ENCODE results near the gene ATP6V0A1.
A peak's percentile ranks its signal among the peaks of the same experiment; 100 is the strongest.
"Not testable (repeated sequence)": the region's sequence is repeated elsewhere in the genome, so short reads cannot be mapped to it uniquely, and the experiment has no call there.

The ATP6V0A1 gene

DNA sequence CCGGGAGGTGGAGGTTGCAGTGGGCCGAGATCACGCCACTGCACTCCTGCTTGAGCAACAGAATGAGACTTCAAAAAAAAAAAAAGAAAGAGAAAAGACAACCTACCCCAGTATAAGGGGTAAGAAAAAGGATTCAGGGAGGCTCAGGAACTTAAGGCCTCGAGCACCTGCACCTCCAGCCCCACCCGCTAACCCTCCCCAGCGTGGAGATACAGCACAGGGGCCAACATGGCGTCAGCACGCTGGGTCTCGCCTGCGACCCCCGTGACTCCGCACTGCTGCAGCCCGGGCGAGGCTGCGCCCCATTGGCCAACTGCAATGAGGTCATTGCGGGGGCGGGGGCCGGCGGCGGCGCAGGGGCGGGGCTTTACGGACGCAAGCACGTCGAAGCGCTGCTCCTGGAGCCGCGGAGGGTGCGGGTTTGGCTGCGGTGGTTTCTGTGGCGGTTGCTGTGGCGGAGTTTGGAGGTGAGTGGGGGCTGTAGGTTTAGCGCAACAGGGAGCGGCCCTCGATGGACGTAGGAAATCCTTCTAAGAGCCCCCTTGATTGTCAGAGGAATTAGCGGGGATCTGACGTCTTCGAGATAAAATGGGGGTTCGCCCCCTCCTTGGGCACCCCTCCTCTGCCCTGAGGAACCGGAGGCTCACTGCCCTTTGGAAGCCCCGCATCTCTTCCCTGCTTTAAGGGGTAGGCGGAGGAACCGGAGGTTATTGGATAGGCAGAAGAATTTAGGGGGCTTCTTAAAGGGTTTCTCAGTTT, at the start of gene ATP6V0A1:
TSS of gene ATP6V0A1 (plus strand) at position 382 of the 759 bp plus-strand sequence. CDS start 2,017 bp downstream, outside the sequence.
- no peak for DNase-seq (ENCODE audit: low read depth)

DNA sequence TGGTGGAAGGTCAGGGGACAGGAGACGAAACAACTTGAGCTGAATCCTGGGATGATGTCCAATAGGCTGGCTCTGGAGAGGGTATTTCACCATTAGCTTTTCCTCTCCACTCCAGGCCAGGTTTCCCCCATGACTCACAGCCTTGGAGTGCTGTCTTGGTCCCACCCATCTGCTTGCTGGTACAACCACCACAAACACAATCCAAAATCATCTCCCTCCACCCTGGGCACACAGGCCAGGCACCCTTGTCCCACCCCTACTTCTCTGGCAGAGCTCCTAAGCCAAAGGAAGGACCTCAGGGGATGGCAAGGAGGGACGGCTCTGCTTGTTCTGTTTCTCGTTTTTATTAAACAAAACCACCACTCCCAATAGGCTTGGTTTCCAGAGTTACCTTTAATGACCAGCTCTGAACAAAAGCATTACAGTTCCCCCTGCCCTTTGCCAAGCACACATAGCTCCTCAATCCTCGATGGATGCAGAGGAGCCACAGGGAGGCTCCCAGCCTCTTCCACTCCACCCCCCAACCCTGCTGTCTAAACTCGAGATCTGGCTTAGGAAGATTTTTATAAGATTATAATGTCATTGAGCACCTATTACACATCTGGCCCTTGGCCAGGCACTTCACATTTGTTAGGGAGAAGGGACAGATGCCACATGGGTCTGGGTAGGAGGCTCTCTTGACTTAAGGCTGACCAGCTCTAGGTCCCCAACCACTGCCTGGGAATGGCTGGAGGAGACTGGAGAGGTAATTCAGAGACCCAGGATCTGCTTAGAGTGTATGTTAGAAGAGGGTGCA, 49.0 kb upstream of the ATP6V0A1 start:
- DNase-seq (ENCODE audit: low read depth) = no peak

DNA sequence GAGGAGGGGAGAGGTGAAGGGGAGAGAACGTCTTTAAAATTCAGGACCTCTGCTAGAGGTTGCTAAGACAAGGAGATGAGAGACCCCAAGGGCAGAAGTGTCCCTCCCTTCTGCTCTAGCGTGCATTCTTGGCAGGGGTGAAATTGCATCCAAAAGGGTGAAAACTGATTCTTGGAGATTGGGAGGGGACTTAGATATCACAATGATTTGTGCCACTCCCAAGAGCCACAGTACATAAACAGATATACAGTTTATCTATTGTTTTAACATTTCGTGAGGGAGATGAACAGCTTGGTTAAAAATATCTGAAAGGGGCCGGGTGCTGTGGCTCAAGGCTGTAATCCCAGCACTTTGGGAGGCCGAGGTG, 48.4 kb upstream of the ATP6V0A1 start:
- no peak for DNase-seq (ENCODE audit: low read depth)

DNA sequence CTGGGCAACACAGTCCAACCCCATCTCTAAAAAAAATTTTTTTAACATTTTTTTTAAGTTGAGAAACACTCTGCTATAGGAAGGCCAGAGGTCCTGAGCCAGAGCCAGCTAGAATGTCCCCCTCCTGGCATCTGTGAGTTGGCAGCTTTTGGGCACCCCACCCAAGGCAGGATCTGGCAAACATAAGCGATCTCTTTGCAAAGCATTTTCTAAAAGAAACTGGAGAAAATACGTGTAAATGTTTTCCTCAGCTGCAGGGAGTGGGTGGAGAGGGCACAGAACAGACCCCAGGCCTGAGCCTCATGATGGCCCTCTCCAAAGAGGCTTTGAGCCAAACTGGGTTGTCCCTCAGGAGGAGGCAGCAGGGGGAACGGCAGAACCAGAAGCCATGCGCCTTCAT, 47.3 kb upstream of the ATP6V0A1 start:
- no peak for DNase-seq (ENCODE audit: low read depth)

DNA sequence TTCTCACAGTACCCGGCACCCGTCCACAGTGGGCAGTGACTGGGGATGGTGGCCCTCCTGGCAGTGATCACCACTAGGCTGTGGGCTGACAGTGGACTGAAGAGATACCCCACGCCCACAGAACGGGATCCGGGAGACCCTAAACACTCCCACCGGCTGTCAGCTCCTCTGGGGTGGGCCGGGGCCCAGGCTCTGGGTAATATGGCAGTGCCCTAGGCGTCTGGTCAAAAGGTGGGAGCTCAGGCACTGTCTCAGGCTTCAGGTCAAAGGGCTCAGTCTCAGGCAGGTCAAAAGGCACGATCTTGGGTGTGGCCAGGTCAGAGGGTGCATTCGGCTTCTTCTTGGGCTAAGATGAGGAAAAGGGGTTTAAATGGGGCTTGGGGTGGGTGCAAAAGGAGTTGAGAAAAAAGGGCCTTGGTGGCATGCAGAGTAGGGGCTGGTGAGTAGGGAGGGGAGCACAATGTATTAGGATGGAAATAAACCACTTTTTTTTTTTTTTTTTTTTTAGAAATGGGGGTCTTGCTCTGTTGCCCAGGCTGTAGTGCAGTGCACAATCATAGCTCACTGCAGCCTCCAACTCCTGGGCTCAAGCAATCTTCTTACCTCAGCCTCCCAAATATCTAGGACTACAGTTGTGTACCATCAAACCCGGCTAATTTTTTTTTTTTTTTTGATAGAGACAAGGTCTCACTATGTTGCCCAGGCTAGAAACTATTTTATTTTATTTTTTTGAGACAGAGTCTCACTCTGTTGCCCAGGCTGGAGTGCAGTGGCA, 46.6 kb upstream of the ATP6V0A1 start:
- DNase-seq (ENCODE audit: low read depth) = no peak

DNA sequence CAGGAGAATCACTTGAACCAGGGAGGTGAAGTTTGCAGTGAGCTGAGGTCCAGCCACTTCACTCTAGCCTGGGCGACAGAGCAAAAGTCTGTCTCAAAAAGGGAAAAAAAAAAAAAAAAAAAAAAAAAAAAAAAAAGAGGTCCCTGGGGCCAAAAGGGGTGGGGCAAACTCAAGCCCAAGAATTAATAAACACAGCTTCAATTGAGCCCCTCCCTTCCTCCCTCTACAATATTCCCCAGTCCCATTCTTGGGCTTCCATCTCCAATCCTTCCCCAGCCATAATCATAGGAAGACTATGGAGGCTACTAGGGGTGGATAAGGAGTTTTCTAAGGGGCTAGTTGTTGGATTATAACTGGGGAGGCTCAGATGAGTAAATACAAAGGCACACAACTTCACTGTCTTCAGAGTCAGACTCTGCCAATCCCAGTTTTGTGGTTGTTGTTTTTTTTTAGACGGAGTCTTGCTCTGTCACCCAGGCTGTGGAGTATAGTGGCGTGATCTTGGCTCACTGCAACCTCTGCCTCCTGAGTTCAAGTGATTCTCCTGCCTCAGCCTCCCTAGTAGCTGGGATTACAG, 45.1 kb upstream of the ATP6V0A1 start:
- no peak for DNase-seq (ENCODE audit: low read depth)

DNA sequence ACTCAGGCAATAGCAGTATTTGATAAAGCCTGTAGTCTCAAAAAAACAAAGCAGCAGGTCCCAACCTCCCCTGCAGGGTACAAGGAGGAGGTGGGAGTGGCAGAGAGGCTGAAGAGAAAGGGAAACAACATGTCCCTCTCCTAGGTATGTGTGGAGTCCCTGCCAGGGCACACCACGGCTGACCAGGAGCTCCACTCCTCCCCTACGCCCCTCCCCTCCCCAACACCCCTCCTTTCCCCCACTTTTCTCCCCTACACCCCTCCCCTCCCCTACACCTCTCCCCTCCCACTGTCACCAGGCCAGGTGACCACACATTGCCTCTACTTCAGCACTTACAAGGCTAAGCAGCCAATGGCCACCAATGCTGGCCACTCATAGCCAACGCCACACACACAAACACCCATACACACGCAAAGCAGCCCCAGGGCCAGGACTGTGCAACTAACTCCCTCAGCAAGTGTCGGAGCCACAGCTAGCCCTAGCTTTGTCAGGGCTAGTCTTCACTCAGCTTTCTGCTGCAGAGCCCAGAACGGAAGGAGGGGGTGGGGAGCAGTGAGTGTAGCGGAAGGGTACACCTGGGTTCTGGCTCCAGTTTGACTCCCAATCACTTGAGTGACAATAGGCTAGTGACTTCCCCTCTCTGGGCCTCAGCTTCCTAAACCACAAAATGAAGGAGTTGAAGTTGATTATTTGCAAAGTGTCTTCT, 43.8 kb upstream of the ATP6V0A1 start:
- DNase-seq (ENCODE audit: low read depth) = no peak

DNA sequence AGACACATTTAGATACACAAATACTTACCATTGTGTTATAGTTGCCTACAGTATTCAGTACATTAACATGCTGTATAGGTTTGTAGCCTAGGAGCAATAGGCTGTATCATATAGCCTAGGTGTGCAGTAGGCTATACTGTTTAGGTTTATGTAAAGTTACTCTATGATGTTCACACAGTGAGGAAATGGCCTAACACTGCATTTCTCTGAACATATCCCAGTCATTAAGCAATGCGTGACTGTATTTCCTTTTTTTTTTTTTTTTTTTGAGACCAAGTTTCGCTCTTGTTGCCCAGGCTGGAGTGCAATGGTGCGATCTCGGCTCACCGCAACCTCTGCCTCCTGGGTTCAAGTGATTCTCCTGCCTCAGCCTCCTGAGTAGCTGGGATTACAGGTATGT, 40.7 kb upstream of the ATP6V0A1 start:
- not testable (repeated sequence) for DNase-seq (ENCODE audit: low read depth)

DNA sequence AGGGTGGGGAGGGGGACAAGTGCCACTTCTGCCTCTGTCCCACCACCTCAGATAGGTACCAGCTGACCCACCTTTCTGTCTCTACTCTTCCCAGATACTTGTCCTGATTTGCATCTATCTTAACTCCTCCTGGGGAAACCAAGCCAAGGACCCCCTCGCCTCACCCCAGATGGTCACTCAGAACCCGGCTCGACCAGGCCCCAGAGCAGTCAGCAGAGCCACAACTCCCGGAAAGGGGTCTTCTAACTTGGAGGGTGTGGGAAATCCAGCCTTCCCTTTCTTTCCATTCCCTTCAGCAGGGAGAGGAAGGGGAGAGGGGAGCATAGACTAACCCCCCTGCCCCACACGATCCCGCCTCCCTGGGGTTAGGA, 37.6 kb upstream of the ATP6V0A1 start:
- DNase-seq (ENCODE audit: low read depth) = no peak

DNA sequence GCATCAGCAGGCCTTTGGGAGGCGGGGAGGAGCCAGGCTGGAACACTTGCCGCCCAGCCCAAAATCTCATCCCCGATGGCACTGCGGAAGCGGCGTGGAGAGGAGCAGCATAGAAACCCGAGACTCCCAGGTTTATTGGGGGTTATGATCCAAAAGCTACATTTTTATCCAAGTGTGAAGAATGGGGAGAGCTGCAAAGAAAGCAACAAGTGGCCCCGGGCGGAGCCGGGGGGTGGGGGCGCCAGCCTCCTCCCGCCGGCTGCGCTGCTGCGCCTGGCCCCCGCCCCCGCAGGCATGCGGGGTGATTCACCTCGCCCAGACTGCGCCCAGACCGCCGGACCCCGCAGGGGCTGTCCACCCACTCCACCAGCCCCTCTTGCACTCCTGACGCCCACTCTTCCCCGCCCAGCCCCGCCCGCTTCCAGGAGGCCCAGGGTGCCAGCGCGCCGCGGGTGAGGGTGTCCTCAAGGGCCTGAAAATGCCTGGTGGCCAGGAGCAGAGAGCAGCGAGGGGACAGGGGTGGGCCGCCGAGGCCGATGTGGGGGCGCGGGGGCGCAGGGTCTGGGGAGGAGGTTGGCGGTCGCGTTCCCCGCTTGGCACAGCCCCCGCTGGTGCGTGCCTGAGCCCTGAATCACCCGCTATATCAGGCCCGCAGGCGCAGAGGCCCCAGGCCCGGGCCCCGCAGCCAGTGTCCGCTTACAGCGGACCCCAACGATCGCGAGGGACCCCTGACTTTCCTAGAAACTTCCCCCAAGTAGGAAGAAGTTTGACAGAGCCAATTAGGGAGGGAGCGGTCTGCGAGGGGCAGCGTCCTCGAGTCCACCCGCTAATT, 37.0 kb upstream of the ATP6V0A1 start:
- no peak for DNase-seq (ENCODE audit: low read depth)

DNA sequence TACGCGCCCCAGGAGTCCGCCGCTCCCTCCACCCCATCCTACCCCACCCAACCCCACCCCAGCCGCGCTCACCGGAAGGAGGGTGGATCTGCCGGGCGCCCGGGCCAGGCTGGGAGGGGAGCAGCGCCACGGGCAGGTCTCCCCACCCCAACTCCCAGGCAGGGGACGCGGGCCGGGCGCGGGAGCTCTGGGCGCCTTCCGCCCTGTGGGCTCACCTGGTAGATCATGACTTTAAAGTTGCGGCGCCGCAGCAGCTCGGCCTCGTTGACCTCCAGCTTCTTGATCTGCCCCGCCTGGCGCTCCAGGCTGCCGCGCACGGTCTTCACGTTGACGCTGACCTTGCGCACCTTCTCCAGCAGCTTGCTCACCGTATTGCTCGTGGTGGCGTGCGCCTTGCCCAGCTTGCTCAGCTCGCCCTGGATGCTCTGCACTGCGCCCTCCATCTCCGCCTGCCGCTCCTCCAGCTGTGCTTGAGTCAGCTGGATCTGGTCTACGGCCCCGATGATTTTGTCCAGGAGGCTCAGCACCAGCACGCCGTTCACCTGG, 36.2 kb upstream of the ATP6V0A1 start:
- no peak for DNase-seq (ENCODE audit: low read depth)

DNA sequence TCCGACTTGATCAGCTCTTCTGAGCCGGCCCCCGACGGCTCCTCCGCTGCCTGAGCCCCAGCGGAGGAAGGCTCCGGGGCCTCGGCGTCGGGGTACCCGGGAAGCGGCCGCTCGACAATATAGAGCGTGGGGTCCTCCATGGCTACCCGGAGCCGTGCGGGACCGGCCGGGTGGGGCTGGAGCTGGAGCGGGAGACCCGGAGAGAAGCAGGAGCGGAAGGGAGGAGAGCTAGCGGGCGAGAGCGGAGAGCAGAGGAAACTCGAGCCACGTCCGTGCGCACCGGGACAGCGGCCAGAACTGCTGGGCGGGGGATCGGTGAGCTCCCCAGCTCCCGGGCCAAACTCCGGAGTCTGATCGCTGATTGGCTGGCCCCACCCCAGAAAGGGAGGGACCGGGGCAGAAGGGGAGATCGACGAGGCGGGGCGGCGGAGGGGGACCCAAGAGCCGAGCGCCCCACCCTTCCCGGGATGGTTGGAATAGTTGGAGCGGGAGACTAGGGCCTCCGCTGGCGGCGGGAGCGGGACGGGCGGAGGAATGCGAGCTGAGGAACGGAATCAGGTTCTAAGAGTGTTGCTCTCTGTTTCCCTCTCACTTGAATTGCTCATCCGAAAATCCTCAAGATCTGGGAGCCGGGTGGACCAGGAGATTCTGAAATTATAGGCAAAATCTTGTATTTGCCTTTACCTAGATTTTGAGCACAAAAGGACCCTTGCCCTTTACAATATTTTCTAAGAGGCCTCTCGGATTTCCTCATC, 35.5 kb upstream of the ATP6V0A1 start, which contains the start of gene CAVIN1:
TSS of gene CAVIN1 (minus strand) at position 299 of the 755 bp plus-strand sequence. CDS start at position 140, 159 bp downstream.
- DNase-seq (ENCODE audit: low read depth) = peak; percentile 84

DNA sequence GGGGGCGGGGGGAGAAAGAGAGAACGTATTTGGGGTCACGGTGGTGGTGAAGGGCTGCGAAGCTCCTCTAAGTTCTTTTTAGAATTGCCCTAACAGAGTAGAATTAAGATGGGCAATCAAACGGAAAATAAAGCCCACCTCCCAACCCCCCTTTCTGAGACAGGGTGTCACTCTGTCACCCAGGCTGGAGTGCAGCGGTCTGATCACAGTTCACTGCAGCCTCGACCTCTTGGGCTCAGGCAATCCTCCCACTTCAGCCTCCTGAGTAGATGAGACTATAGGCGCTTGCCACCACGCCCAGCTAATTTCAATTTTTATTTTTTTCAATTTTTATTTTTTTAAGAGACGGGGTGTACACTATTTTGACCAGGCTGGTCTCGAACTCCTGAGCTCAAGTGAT, 34.9 kb upstream of the ATP6V0A1 start:
- no peak for DNase-seq (ENCODE audit: low read depth)

DNA sequence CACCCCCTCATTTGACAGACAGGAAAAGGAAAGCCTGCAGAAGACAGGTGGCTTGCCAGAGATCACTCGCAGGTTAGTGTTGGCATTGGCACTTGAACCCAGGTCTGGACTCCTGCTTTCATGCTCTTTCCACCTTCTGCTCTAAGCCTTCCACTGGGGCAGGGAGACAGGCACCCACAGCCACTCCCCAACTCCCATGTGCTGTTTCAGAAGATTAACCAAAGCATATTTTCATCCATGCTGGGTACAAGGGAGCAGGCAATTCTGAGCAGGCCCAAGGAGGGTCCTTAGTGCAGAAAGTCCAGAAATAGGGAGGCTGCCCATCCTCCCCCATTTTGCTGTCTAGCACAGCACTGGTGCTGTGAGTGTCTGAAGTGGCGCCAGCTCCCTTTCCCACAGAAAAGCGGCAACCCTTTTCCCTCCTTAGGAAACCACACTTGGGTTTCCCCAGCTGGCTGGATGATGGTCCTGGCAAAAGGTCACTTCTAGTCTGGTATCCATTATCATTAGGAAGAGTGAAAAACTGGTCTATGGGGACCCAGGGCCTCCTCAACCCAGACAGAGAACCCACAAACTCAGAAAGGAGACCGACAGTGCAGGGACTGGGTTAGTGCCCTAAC, 33.6 kb upstream of the ATP6V0A1 start:
- DNase-seq (ENCODE audit: low read depth) = no peak

DNA sequence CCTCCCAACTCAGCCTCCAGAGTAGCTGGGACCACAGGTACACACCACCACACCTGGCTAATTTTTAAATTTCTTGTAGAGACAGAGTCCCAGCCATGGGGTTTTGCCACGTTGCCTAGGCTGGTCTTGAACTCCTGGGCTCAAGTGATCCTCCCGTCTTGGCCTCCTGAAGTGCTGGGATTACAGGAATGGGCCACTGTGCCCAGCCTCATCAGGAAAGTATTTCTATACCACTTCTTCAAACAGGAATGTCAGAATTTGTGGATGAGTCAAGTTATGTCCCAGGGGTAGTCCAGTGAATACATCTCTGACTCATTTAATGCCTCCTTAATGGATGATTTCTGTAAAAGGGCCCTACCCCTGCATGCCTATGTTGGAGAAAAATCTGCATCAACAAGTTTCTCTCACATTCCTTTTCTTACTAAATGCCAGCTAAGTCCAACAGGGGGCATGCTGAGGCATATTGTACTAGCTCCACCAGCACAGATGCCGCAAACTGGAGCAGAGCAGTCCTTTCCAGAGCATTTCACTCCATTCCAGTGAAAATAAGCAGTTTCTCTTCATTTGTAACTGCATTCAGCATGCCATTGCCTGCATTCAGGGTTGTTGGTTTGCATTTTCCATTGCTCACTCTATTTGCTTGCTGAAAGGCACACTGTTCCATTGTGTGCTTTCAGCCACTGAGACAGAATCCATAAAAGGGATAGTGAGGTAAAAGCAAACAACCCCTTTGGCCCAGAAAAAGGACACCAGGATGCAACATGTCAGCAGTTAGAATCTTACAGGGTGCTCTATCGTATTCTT, 30.3 kb upstream of the ATP6V0A1 start:
- peak; percentile 90 for DNase-seq (ENCODE audit: low read depth)

DNA sequence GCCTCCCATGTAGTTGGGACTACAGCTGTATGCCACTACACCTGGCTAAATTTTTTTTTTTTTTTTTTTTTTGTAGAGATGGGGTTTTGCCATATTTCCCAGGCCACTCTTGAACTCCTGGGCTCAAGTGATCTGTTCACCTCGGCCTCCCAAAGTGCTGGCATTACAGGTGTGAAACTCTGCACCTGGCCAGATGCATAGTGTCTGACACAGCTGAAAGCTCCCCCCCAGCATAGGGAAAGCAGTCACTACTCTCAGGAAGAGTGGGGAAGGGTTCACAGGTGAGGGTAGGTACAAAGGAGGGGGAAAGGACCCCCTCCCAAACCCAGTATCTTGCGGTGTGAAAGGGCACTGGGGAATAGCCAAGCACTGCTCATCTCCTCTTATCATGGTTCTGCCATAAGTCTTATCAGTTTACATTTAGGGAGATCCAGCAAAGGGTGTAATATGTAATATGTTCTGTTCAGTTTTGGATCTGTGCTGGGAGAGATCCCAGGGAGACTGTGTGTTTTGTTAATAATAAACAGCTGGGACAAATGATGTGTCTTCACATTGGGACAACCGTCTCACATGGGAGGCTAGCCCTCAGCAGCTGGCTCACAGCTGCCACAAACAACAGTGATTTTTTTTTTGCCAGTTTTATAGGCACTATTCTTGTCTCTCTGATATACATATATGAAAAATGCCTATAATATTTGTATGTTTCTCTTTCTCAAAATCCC, 28.8 kb upstream of the ATP6V0A1 start:
- no peak for DNase-seq (ENCODE audit: low read depth)

DNA sequence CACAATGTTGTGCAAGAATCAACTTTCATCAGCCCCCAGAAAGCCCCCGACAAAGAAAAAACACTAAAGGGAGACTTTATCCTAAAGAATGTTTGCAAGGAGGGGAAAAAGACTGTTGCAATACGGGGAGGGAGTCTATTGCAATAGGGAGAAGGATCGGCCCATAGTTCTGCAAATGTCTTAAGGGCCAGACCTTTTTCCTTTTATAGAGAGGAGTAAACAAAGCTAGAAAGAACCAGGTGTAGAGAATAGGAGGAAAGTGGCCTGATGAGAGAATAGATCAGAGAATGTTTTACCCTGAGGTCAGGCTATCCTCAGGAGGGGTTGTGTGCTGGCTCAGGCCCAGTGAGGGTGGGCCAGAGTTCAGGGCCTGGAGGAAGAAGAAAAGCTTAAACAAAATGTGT, 26.9 kb upstream of the ATP6V0A1 start:
- DNase-seq (ENCODE audit: low read depth) = no peak

DNA sequence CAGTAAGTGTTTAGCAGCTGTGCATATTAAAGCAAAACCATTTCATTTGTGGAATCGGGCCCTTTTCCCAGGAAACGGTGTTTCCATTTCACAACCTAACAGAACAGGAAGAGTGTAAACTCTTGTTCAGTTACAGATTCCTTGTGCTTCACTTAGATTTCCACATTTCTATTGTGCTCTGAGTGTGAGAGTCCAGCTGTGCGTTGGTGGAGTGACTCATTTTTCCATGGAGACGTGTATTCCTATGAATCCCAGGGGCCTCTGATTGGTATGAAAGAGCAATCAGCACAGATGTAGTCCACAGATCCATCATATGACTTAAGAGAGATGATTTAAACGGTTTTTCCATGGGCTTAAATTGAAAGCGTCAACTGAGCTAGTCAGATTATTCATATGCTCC, 22.3 kb upstream of the ATP6V0A1 start:
- DNase-seq (ENCODE audit: low read depth) = peak; percentile 94
